Measurements from ENCODE around the gene ACAD8. TPM values are rescaled to one million over a fixed set of nuclear protein-coding genes. Genes with fewer than 3 reads are reported as not detected.

ACAD8 gene
- total and polyA plus RNA-seq, 7 donors = 19.0 to 31.2 (median 28.0) TPM

GRCh38 chr11:134215836-134216235, 37.5 kb upstream of the ACAD8 start:
- 92 to 95% methylated on average over 7 of the region's 7 CpGs for WGBS, 2 donors
- DNase-seq = no peak
- H3K27ac ChIP-seq = no peak overlapping the region
- intact Hi-C loops (cut with DNase I) = no loop called here
- peaks cover 0 to 24% (median 0%) of the 10 kb centered on the region in 4 donors for H3K36me3 ChIP-seq
- no peaks in the 10 kb centered on the region for H3K27me3 ChIP-seq
- no peak overlapping the region for H3K4me3 ChIP-seq
- H3K9me3 ChIP-seq = no peaks in the 10 kb centered on the region
- TF ChIP-seq EP300 (IDR thresholded peaks at IDR 0.05) (no peak), POLR2AphosphoS5 (IDR thresholded peaks at IDR 0.05) (no peak), POLR2A (IDR thresholded peaks at IDR 0.05) (no peak)
- TF ChIP-seq, protein P1, sequence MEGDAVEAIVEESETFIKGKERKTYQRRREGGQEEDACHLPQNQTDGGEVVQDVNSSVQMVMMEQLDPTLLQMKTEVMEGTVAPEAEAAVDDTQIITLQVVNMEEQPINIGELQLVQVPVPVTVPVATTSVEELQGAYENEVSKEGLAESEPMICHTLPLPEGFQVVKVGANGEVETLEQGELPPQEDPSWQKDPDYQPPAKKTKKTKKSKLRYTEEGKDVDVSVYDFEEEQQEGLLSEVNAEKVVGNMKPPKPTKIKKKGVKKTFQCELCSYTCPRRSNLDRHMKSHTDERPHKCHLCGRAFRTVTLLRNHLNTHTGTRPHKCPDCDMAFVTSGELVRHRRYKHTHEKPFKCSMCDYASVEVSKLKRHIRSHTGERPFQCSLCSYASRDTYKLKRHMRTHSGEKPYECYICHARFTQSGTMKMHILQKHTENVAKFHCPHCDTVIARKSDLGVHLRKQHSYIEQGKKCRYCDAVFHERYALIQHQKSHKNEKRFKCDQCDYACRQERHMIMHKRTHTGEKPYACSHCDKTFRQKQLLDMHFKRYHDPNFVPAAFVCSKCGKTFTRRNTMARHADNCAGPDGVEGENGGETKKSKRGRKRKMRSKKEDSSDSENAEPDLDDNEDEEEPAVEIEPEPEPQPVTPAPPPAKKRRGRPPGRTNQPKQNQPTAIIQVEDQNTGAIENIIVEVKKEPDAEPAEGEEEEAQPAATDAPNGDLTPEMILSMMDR (IDR thresholded peaks at IDR 0.05) = no peak
- no peaks in the 10 kb centered on the region for H3K4me1 ChIP-seq

DNA sequence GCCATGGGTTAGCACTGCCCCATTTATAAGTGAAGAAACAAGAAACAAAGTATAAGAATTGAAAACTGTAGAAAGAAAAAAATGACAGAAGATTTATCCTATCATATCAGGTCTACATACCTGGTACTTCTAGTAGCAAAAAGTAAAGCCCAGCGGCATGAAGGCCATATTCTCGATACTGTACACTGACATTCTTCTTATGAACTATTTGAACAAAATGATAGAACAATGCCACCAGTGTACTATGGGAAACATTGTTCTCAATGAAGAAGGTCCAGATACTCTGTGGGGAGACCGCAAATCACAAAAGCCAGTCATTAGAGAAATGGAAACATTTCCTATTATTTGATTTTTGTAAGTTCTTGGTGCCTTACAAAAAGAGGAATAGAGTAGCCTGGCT, 36.6 kb upstream of the ACAD8 start:
- no peak for DNase-seq
- Histone ChIP-seq H3K9me3 (no peaks in the 10 kb centered on the region), H3K4me1 (no peaks in the 10 kb centered on the region), H3K27me3 (no peaks in the 10 kb centered on the region), H3K36me3 (peaks cover 0 to 24% (median 0%) of the 10 kb centered on the region in 4 donors), H3K4me3 (no peak overlapping the region), H3K27ac (no peak overlapping the region)
- intact Hi-C loops (cut with DNase I) = no loop called here
- WGBS, 2 donors = 94 to 97% methylated on average over 3 of the region's 3 CpGs
- TF ChIP-seq, protein P1 (IDR thresholded peaks at IDR 0.05) = no peak
- TF ChIP-seq POLR2AphosphoS5 (IDR thresholded peaks at IDR 0.05) (no peak), POLR2A (IDR thresholded peaks at IDR 0.05) (no peak), EP300 (IDR thresholded peaks at IDR 0.05) (no peak)

DNA sequence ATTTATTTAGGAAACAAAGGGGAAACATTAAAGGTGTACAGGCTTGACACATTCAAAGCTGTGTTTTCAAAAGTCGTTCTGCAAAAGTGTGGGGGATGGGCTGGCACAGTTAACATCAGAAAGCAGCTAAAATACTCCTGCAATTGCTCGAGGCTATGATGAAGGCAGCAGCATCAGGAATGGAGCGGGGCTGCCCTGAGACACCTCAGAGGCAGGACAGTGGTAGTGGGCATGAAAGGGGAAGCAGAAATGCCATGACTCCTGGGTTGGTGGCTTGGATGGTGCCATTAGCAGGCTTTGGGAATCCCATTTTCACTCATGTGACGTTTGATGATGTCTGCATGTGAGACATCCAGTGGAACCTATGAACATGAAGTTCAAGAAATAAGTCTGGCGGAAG, 30.2 kb upstream of the ACAD8 start:
- peaks cover 0 to 42% (median 32%) of the 10 kb centered on the region in 4 donors for H3K4me1 ChIP-seq
- TF ChIP-seq EP300 (IDR thresholded peaks at IDR 0.05) (no peak), POLR2A (IDR thresholded peaks at IDR 0.05) (no peak), POLR2AphosphoS5 (IDR thresholded peaks at IDR 0.05) (no peak)
- TF ChIP-seq, protein P1 (IDR thresholded peaks at IDR 0.05) = no peak
- intact Hi-C loops (cut with DNase I) = no loop called here
- WGBS, 2 donors = 7 to 9% methylated on average over 5 of the region's 5 CpGs
- H3K36me3 ChIP-seq = peaks cover 0 to 12% (median 0%) of the 10 kb centered on the region in 4 donors
- DNase-seq = no peak
- peak overlapping the region; percentile 69 to 94 (median 82) for H3K4me3 ChIP-seq
- H3K27ac ChIP-seq = peak overlapping the region in 3 of 4 donors; percentile 95 to 96 (median 96)
- H3K9me3 ChIP-seq = no peaks in the 10 kb centered on the region
- H3K27me3 ChIP-seq = no peaks in the 10 kb centered on the region

GRCh38 chr11:134223836-134224709, 29.3 kb upstream of the ACAD8 start, which contains the start of the genes NCAPD3 and VPS26B:
Gene NCAPD3 (minus strand): TSS chr11:134223967. CDS start chr11:134223926, 41 bp downstream.
Gene VPS26B (plus strand): TSS chr11:134224671. CDS start chr11:134225123, 452 bp downstream.
- WGBS, 2 donors = 0% methylated on average over 89 of the region's 89 CpGs
- TF ChIP-seq EP300 (IDR thresholded peaks at IDR 0.05) (peak in 1 of 4 donors; percentile 21), POLR2AphosphoS5 (IDR thresholded peaks at IDR 0.05) (peak; percentile 99 to 100 (median 100)), POLR2A (IDR thresholded peaks at IDR 0.05) (peak; percentile 98 to 99)
- TF ChIP-seq, protein P1 (IDR thresholded peaks at IDR 0.05) = no peak
- Histone ChIP-seq H3K4me3 (peak within 1 kb of the TSS; percentile 69 to 94 (median 82)), H3K4me1 (peaks cover 0 to 42% (median 32%) of the 10 kb centered on the region in 4 donors), H3K27me3 (no peaks in the 10 kb centered on the region), H3K9me3 (no peaks in the 10 kb centered on the region), H3K27ac (peak within 1 kb of the TSS; percentile 95 to 97 (median 96)), H3K36me3 (peaks cover 0 to 7% (median 0%) of the 10 kb centered on the region in 4 donors)
- intact Hi-C loops (cut with DNase I) = loop anchor here (1.0 kb wide), 1 partner anchor 106 kb away; no protein-coding TSS in a partner anchor
- DNase-seq = peak; percentile 98
